ENCODE data around the gene KCNJ6. TPM values are rescaled to one million over a fixed set of nuclear protein-coding genes. Genes with fewer than 3 reads are reported as not detected.

The KCNJ6 gene
- total RNA-seq, 1 donor from 2014 or later = not detected

DNA sequence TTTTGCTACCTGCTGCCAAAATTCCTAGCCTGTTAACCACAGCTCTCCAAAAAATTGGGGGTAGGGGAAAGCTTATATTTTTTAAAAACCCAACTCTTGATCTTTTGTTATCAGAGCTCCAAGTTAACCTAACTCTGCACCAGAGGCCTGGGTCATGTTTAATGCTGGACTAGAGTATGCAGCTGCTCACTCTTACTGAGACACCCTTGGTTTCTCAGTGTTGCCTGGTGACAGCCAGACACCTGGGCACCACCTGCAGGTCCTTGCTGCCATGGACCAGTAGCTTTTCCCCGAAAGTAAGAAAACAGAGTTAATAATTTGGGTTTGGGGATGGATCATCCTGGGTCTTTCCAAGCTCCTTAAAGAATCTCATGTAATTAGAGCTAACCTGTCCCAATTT, 30.1 kb downstream of the KCNJ6 start:
- Histone ChIP-seq H3K36me3 (no peaks in the 10 kb centered on the region), H3K4me3 (no peak overlapping the region), H2AFZ (replicated peaks) (no peak overlapping the region), H3K27me3 (no peaks in the 10 kb centered on the region), H3K4me1 (no peaks in the 10 kb centered on the region), H3K9me3 (ENCODE audit: low read depth) (no peaks in the 10 kb centered on the region), H3K27ac (no peak overlapping the region), H3K79me2 (ENCODE audit: low read depth) (no peaks in the 10 kb centered on the region), H3K9ac (no peak overlapping the region), H3F3A (ENCODE audit: low read depth) (no peaks in the 10 kb centered on the region), H4K20me1 (ENCODE audit: low read depth) (no peaks in the 10 kb centered on the region), H3K4me2 (no peak overlapping the region)
- no peak for DNase-seq (ENCODE audit: low spot score)
- peaks cover 2% of the 10 kb centered on the region for H3K9me3 Mint-ChIP-seq
- H3K36me3 Mint-ChIP-seq = no peaks in the 10 kb centered on the region
- TF ChIP-seq, protein P1, sequence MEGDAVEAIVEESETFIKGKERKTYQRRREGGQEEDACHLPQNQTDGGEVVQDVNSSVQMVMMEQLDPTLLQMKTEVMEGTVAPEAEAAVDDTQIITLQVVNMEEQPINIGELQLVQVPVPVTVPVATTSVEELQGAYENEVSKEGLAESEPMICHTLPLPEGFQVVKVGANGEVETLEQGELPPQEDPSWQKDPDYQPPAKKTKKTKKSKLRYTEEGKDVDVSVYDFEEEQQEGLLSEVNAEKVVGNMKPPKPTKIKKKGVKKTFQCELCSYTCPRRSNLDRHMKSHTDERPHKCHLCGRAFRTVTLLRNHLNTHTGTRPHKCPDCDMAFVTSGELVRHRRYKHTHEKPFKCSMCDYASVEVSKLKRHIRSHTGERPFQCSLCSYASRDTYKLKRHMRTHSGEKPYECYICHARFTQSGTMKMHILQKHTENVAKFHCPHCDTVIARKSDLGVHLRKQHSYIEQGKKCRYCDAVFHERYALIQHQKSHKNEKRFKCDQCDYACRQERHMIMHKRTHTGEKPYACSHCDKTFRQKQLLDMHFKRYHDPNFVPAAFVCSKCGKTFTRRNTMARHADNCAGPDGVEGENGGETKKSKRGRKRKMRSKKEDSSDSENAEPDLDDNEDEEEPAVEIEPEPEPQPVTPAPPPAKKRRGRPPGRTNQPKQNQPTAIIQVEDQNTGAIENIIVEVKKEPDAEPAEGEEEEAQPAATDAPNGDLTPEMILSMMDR (IDR thresholded peaks at IDR 0.05) = no peak
- TF ChIP-seq EZH2phosphoT487 (IDR thresholded peaks at IDR 0.05) (no peak), EZH2 (IDR thresholded peaks at IDR 0.05) (no peak)
- no peaks in the 10 kb centered on the region for H3K4me1 Mint-ChIP-seq
- peaks cover 2% of the 10 kb centered on the region for H3K27me3 Mint-ChIP-seq (ENCODE audit: insufficient read depth, low read depth)
- no peak overlapping the region for H3K27ac Mint-ChIP-seq
- H3K4me3 Mint-ChIP-seq = no peak overlapping the region

DNA sequence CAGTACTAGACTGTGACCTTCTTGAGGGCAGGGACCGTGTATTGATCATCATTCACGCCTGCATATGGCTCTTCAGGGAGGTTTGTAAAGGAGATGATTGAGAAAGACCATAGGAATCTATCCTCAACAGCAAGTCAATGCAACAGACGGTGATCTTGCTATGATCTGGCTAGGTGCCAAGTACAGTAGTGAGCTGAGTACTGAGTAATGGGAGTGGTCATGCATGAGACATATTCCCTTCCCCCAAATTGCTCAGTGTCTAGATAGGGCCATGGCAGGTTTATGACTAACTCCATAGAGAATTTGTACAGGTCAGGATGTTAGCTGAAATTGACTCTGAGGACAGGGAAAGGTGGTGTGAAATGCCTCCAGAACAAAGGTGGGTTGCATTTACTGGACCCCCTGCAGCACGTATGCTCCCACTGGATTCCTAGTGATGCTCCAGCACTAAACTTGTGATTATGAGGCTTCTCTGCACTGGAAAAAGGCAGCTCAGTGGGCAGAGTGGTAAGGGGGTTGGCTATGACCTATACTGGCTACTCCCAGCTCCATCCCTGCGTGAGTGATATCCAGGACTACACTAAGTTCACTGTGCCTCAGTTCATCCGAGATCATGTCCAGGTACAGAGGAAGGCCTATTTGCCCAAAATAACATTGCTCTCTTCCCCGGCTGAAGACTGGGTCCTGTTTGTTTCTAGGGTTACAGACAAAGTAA, 37.2 kb downstream of the KCNJ6 start:
- Mint-ChIP-seq H3K36me3 (no peaks in the 10 kb centered on the region), H3K27ac (no peak overlapping the region), H3K4me1 (peaks cover 3% of the 10 kb centered on the region), H3K27me3 (ENCODE audit: insufficient read depth, low read depth) (no peaks in the 10 kb centered on the region), H3K9me3 (no peaks in the 10 kb centered on the region), H3K4me3 (no peak overlapping the region)
- H2AFZ ChIP-seq (replicated peaks) = no peak overlapping the region
- no peaks in the 10 kb centered on the region for H4K20me1 ChIP-seq (ENCODE audit: low read depth)
- no peak overlapping the region for H3K27ac ChIP-seq
- H3K4me3 ChIP-seq = no peak overlapping the region
- no peaks in the 10 kb centered on the region for H3K36me3 ChIP-seq
- no peaks in the 10 kb centered on the region for H3K4me1 ChIP-seq
- H3K9me3 ChIP-seq (ENCODE audit: low read depth) = no peaks in the 10 kb centered on the region
- no peaks in the 10 kb centered on the region for H3K79me2 ChIP-seq (ENCODE audit: low read depth)
- no peaks in the 10 kb centered on the region for H3K27me3 ChIP-seq
- no peak overlapping the region for H3K9ac ChIP-seq
- H3F3A ChIP-seq (ENCODE audit: low read depth) = no peaks in the 10 kb centered on the region
- TF ChIP-seq, protein P1 (IDR thresholded peaks at IDR 0.05) = no peak
- TF ChIP-seq EZH2 (IDR thresholded peaks at IDR 0.05) = no peak
- no peak for TF ChIP-seq EZH2phosphoT487 (IDR thresholded peaks at IDR 0.05)
- DNase-seq (ENCODE audit: low spot score) = no peak
- H3K4me2 ChIP-seq = no peak overlapping the region

DNA sequence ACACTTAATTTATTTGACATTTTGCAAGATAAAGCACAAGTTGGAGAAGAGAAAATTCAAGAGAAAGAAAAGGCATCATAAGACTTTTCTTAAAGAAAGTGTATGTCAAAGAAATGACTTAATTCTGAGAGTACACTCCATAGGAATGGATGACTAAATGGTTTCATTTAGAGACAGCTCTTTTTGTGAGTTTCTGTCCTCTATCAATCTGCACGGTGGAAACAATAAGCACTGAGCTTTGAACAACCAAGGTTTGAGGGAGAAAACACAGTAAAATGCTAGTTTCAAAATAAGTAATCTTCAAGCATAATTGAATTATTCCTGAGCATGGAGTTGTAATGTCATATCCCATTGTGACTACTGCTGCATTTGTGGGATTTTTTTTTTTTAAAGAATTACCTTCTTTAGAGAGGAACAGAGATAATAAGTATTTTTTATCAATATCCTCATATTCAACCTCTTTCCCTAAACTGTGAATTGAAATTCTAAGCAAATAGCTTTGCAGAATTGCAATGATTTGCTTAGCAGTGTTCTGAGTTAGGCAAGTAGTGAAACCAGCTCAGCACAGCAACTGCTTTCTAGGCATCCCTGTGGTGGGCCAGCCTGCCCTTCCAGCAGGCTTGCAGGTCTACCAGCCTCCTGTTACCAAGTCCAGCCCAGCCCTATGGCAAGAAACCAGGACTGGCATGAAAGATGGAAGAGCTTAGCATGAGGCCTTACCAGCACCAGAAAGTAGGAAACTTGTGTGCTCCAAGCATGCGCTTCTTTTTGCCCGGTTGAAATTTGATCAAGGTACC, 38.2 kb downstream of the KCNJ6 start:
- DNase-seq (ENCODE audit: low spot score) = no peak
- no peak overlapping the region for H3K4me2 ChIP-seq
- H3K36me3 ChIP-seq = no peaks in the 10 kb centered on the region
- no peak overlapping the region for H3K9ac ChIP-seq
- H3K4me1 ChIP-seq = no peaks in the 10 kb centered on the region
- no peaks in the 10 kb centered on the region for H3K9me3 ChIP-seq (ENCODE audit: low read depth)
- no peaks in the 10 kb centered on the region for H3K9me3 Mint-ChIP-seq
- no peak overlapping the region for H3K27ac Mint-ChIP-seq
- no peaks in the 10 kb centered on the region for H3K27me3 ChIP-seq
- no peaks in the 10 kb centered on the region for H3K27me3 Mint-ChIP-seq (ENCODE audit: insufficient read depth, low read depth)
- H3K4me3 ChIP-seq = no peak overlapping the region
- H2AFZ ChIP-seq (replicated peaks) = no peak overlapping the region
- peaks cover 3% of the 10 kb centered on the region for H3K4me1 Mint-ChIP-seq
- H3K27ac ChIP-seq = no peak overlapping the region
- no peak for TF ChIP-seq EZH2 (IDR thresholded peaks at IDR 0.05)
- no peak for TF ChIP-seq EZH2phosphoT487 (IDR thresholded peaks at IDR 0.05)
- TF ChIP-seq, protein P1 (IDR thresholded peaks at IDR 0.05) = no peak
- H4K20me1 ChIP-seq (ENCODE audit: low read depth) = no peaks in the 10 kb centered on the region
- H3F3A ChIP-seq (ENCODE audit: low read depth) = no peaks in the 10 kb centered on the region
- H3K36me3 Mint-ChIP-seq = no peaks in the 10 kb centered on the region
- H3K4me3 Mint-ChIP-seq = no peak overlapping the region
- no peaks in the 10 kb centered on the region for H3K79me2 ChIP-seq (ENCODE audit: low read depth)
